BJ (cell line): ENCODE data around the gene CELF6. TPM values are rescaled to one million over a fixed set of nuclear protein-coding genes. Genes with fewer than 3 reads are reported as not detected.

ENCODE experiments used
- CTCF ChIA-PET: fragments of 350-600 bp; formaldehyde crosslinking; extraction: SDS; loops from one replicate; lab custom pipeline; 2021; ENCODE audit warnings: antibody characterized with exemption, inconsistent platforms; lab: Yijun Ruan, JAX
- POLR2A ChIA-PET: fragments of 300-600 bp; sonication (Branson Sonifier 250); formaldehyde crosslinking; extraction: SDS; loops from one replicate; lab custom pipeline; 2021; ENCODE audit warnings: antibody characterized with exemption; lab: Charles Lee
- DNase-seq: peaks from one replicate; pipeline ENCODE4 v3.0.0-alpha.2; 2011; ENCODE audit warnings: low read depth
- H3K27me3 ChIP-seq: 2 replicates; pipeline ENCODE4 v1.6.0; 2011; ENCODE audit warnings: low read length; ENCODE audit not compliant: control insufficient read depth, insufficient read depth
- H3K36me3 ChIP-seq: 2 replicates; pipeline ENCODE4 v1.5.1; 2011; ENCODE audit warnings: low read length; ENCODE audit not compliant: control insufficient read depth, insufficient read depth
- H3K4me3 ChIP-seq: 2 replicates; pipeline ENCODE4 v1.5.1; 2011; ENCODE audit warnings: low read depth, mild to moderate bottlenecking, control low read depth, low read length
- polyA plus RNA-seq: library from polyadenylated mRNA; depleted of rRNA; stranded (reverse); fragments of >200 nt; gene quantifications from 2 replicates; pipeline ENCODE4 v1.2.3, GENCODE V29; 2011
- TF ChIP-seq, protein P1 (sequence below): IDR thresholded peaks from 2 replicates; pipeline ENCODE4 v1.5.1; 2011; ENCODE audit warnings: low read depth, mild to moderate bottlenecking, control low read depth, inconsistent platforms, low read length, moderate library complexity; ENCODE audit not compliant: insufficient read depth

Gene CELF6
- polyA plus RNA-seq, 1 experiment = 0.12 TPM

DNA sequence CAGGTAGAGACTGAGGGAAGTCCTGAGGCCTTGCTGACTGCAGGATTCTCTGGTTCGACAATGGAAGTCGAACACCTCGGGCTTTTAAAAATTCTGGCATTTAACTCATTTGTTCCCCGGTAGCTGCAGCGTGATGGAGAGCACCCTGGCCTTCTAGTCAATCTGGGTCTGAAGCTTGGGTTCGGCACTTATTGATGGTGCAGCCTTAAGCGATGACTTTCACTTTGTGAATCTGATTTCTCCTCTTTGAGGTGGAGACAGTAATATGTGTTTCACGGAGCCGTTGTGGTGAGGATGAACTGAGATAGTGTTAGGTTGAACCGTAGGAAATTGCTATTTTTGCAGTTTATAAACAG, 47.0 kb downstream of the CELF6 start:
- POLR2A ChIA-PET = no interaction called here
- TF ChIP-seq, protein P1, sequence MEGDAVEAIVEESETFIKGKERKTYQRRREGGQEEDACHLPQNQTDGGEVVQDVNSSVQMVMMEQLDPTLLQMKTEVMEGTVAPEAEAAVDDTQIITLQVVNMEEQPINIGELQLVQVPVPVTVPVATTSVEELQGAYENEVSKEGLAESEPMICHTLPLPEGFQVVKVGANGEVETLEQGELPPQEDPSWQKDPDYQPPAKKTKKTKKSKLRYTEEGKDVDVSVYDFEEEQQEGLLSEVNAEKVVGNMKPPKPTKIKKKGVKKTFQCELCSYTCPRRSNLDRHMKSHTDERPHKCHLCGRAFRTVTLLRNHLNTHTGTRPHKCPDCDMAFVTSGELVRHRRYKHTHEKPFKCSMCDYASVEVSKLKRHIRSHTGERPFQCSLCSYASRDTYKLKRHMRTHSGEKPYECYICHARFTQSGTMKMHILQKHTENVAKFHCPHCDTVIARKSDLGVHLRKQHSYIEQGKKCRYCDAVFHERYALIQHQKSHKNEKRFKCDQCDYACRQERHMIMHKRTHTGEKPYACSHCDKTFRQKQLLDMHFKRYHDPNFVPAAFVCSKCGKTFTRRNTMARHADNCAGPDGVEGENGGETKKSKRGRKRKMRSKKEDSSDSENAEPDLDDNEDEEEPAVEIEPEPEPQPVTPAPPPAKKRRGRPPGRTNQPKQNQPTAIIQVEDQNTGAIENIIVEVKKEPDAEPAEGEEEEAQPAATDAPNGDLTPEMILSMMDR = no peak
- no peak for DNase-seq
- CTCF ChIA-PET = interaction anchor here (0.6 to 2.8 kb wide), 5 partner anchors 12 to 88 kb away, joined by 4 to 16 read pairs (median 6); no protein-coding TSS in a partner anchor
- Histone ChIP-seq H3K4me3 (peak overlapping the region; percentile 88), H3K36me3 (no peaks in the 10 kb centered on the region), H3K27me3 (no peaks in the 10 kb centered on the region)

DNA sequence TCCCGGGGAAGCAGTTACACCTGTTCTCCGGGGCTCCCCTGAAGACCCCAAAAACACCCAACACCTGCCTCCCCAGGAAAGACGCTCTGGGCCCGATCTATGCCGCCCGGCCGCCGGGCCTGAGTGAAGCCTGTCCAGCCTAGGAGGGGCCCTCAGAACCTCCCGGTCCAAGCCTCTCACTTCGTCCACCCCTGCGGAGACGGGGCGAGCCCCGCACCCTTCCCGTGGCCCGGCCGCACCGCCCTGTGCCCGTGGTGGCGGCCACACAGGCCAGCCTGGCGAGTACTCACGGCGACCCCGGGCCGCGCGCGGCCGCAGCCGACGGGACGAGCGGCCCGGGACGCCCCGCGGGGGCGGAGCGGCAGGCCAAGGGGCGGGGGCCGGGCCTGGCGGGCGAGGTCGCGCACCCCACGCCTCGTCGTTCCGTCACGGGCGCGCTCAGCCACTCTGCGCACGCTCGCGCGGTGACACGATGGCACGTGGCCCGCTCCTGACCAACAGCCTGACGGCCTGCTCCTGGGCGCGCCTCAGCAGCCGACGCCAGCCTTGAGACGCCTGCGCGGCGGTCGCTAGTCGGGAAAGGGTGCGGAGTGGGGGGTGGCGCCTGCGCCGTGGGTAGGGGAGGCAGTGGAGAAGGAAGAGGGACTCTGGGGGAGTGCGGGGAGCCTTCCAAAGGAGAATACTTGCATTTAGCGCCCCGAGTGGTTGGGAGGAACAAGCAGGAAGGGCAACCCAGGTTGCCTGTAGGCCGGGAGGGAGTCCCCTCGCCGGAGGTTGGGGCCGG, 47.6 kb downstream of the CELF6 start, which contains the start of gene PARP6:
Gene PARP6 (minus strand): TSS at position 342 of the 784 bp plus-strand sequence. CDS start 5,077 bp downstream, outside the sequence.
- Histone ChIP-seq H3K4me3 (peak within 1 kb of the TSS; percentile 88), H3K36me3 (no peaks in the 10 kb centered on the region; the same call in 1 of the 2 replicates), H3K27me3 (no peaks in the 10 kb centered on the region)
- POLR2A ChIA-PET = no interaction called here
- TF ChIP-seq, protein P1 = peak; percentile 69
- DNase-seq = peak; percentile 93
- CTCF ChIA-PET = interaction anchor here (0.6 to 2.8 kb wide), 5 partner anchors 13 to 116 kb away, joined by 3 to 16 read pairs (median 6); no protein-coding TSS in a partner anchor

DNA sequence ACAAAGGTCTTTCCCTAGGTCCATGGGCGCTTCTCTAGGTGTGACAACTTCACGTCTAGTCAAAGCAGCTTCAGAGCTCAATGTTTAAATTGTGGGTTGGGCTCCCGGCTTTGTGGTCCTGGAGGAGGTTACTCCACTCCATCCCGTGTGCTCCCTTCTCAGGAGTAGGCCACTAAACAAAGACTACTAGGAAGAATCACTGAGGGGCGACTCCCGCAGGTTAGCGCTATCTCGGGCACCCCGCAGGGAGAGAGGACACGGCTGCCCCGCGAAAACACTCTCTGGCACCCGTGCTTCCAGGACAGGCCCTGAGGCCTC, 48.1 kb downstream of the CELF6 start:
- ChIA-PET POLR2A (no interaction called here), CTCF (interaction anchor here (1.0 kb wide), 1 partner anchor 115 kb away, joined by 3 read pairs; no protein-coding TSS in a partner anchor)
- H3K27me3 ChIP-seq = no peaks in the 10 kb centered on the region
- H3K4me3 ChIP-seq = peak overlapping the region; percentile 88
- peaks cover 2% of the 10 kb centered on the region; the same call in 1 of the 2 replicates for H3K36me3 ChIP-seq
- DNase-seq = no peak
- TF ChIP-seq, protein P1 = no peak

DNA sequence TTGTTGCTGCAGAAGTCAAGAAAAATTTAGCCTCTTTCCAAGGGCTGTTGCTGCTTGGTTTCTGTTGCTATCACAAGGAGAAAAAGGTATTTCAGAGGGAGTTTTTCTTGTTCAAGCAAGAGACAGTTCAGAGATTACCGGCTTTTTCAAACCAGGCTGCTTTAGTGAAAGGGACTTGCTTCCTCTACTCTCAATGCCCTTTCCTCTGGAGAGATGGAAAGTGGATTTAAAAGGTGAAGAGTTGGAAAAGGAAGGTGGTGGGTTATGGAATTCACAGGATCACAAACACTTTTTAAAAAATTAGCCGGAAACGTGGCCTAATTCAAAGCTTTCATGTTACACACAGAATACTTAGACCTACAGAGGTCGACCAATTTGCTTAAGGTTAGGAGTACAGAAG, 48.7 kb downstream of the CELF6 start:
- ChIA-PET POLR2A (no interaction called here), CTCF (interaction anchor here (1.0 kb wide), 1 partner anchor 115 kb away, joined by 3 read pairs; no protein-coding TSS in a partner anchor)
- DNase-seq = no peak
- no peaks in the 10 kb centered on the region for H3K27me3 ChIP-seq
- H3K4me3 ChIP-seq = peak overlapping the region; percentile 88
- TF ChIP-seq, protein P1 = no peak
- peaks cover 4% of the 10 kb centered on the region; the same call in 1 of the 2 replicates for H3K36me3 ChIP-seq

DNA sequence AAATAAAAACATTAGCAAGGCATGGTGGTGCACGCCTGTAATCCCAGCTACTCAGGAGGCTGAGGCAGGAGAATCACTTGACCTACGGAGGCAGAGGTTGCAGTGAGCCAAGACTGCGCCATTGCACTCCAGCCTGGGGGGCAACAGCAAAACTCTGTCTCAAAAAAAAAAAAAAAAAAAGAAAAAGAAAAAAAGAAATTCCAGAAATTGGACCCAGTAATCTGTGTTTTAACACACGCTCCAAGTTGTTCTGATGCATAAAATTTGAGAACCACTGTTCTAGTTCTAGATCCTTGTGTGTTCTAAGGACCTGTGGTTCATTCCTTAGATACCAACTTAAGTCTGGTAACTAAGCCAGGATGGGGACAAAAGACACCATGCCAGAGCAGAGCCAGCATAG, 50.2 kb downstream of the CELF6 start:
- DNase-seq = no peak
- ChIA-PET CTCF (interaction anchor here (1.2 to 2.2 kb wide), 2 partner anchors 9 to 70 kb away, joined by 3 to 5 read pairs; no protein-coding TSS in a partner anchor), POLR2A (no interaction called here)
- Histone ChIP-seq H3K4me3 (no peak overlapping the region), H3K27me3 (no peaks in the 10 kb centered on the region), H3K36me3 (peaks cover 10% of the 10 kb centered on the region)
- TF ChIP-seq, protein P1 = no peak
